HepG2 (cell line): ENCODE data around the gene CCDC142.

Source experiments
- ELF4 ChIP-seq: sonication (generic); formaldehyde crosslinking; IDR thresholded peaks from 2 replicates; pipeline ENCODE4 v1.5.0; 2020; ENCODE audit warnings: missing genetic modification reagents, mild to moderate bottlenecking, moderate library complexity, borderline replicate concordance
- FOSL2 ChIP-seq: sonication (generic); formaldehyde crosslinking; IDR thresholded peaks from 2 replicates; pipeline ENCODE4 v1.4.0; 2020; ENCODE audit warnings: missing genetic modification reagents
- PCBP2 ChIP-seq: fragments of 200-400 bp; formaldehyde crosslinking; optimal IDR thresholded peaks from 2 replicates; pipeline ENCODE3; 2018; ENCODE audit warnings: low read length, low read depth; ENCODE audit not compliant: poor library complexity, severe bottlenecking
- RFX5 ChIP-seq: IDR thresholded peaks from 2 replicates; pipeline ENCODE4 v1.6.1; 2011; ENCODE audit warnings: low read depth, low read length, improper control_type of control experiment
- SRSF4 ChIP-seq: fragments of 200-400 bp; formaldehyde crosslinking; IDR thresholded peaks from one replicate; pipeline ENCODE4 v1.6.1; 2018; ENCODE audit warnings: mild to moderate bottlenecking, low read depth, low read length, moderate library complexity; ENCODE audit not compliant: poor library complexity, severe bottlenecking
- STAT5B ChIP-seq: sonication (generic); formaldehyde crosslinking; IDR thresholded peaks from 2 replicates; pipeline ENCODE4 v1.4.0; 2020; ENCODE audit warnings: missing genetic modification reagents
- TOE1 ChIP-seq: sonication (generic); formaldehyde crosslinking; IDR thresholded peaks from 2 replicates; pipeline ENCODE4 v1.4.0; 2020; ENCODE audit warnings: mild to moderate bottlenecking, missing genetic modification reagents
- ZNF17 ChIP-seq: sonication (generic); formaldehyde crosslinking; IDR thresholded peaks from 2 replicates; pipeline ENCODE4 v1.5.0; 2020; ENCODE audit warnings: mild to moderate bottlenecking, missing genetic modification reagents
- ZNF253 ChIP-seq: sonication (generic); formaldehyde crosslinking; IDR thresholded peaks from 2 replicates; pipeline ENCODE4 v1.8.0; 2022; ENCODE audit warnings: mild to moderate bottlenecking, missing genetic modification reagents, borderline replicate concordance
- ZNF296 ChIP-seq: sonication (generic); formaldehyde crosslinking; conservative IDR thresholded peaks from 2 replicates; pipeline ENCODE4 v1.5.0; 2020; ENCODE audit warnings: mild to moderate bottlenecking, missing genetic modification reagents
- ZNF564 ChIP-seq: sonication (generic); formaldehyde crosslinking; IDR thresholded peaks from 2 replicates; pipeline ENCODE4 v1.8.1; 2023; ENCODE audit warnings: mild to moderate bottlenecking, missing genetic modification reagents
- TF ChIP-seq, protein P1 (sequence below): fragments of 450-650 bp; IDR thresholded peaks from 2 replicates; pipeline ENCODE4 v1.6.1; 2016
- TF ChIP-seq, protein P2 (sequence below): sonication (generic); formaldehyde crosslinking; IDR thresholded peaks from 2 replicates; pipeline ENCODE4 v1.5.0; 2020; ENCODE audit warnings: mild to moderate bottlenecking, missing genetic modification reagents, moderate library complexity

DNA sequence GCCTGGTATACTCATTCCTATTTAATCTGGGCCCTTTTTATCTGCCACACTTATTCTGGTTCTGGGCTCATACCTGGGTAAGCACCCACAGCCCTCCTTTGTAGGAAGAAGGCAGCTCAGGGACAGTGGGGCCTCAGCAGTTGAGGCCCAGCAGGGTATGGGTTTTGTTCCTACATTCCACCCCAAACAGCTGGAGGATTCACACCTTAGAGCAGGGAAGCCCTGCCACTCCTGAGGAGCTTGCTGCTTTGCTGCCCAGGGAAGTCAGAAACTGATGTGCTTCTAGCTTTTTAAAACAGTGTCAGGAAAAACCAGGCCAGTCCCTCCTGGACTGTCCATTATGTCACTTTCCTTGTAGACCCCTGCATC is 17.8 kb upstream of the CCDC142 start:
- TF ChIP-seq STAT5B (no peak), ZNF253 (CRISPR knock-in tag) (no peak), ZNF296 (CRISPR knock-in tag) (no peak), TOE1 (CRISPR knock-in tag) (no peak), RFX5 (no peak), ZNF17 (no peak), SRSF4 (no peak), PCBP2 (no peak), ZNF564 (CRISPR knock-in tag) (no peak), FOSL2 (CRISPR knock-in tag) (no peak), ELF4 (CRISPR knock-in tag) (no peak)
- TF ChIP-seq, protein P1, sequence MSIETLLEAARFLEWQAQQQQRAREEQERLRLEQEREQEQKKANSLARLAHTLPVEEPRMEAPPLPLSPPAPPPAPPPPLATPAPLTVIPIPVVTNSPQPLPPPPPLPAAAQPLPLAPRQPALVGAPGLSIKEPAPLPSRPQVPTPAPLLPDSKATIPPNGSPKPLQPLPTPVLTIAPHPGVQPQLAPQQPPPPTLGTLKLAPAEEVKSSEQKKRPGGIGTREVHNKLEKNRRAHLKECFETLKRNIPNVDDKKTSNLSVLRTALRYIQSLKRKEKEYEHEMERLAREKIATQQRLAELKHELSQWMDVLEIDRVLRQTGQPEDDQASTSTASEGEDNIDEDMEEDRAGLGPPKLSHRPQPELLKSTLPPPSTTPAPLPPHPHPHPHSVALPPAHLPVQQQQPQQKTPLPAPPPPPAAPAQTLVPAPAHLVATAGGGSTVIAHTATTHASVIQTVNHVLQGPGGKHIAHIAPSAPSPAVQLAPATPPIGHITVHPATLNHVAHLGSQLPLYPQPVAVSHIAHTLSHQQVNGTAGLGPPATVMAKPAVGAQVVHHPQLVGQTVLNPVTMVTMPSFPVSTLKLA, result no peak
- TF ChIP-seq, protein P2, sequence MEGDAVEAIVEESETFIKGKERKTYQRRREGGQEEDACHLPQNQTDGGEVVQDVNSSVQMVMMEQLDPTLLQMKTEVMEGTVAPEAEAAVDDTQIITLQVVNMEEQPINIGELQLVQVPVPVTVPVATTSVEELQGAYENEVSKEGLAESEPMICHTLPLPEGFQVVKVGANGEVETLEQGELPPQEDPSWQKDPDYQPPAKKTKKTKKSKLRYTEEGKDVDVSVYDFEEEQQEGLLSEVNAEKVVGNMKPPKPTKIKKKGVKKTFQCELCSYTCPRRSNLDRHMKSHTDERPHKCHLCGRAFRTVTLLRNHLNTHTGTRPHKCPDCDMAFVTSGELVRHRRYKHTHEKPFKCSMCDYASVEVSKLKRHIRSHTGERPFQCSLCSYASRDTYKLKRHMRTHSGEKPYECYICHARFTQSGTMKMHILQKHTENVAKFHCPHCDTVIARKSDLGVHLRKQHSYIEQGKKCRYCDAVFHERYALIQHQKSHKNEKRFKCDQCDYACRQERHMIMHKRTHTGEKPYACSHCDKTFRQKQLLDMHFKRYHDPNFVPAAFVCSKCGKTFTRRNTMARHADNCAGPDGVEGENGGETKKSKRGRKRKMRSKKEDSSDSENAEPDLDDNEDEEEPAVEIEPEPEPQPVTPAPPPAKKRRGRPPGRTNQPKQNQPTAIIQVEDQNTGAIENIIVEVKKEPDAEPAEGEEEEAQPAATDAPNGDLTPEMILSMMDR, result no peak
